Panc1 (cell line): ENCODE results near the gene CSNK2A3.

Source experiments
- CTCF ChIP-seq: fragments of 450-650 bp; IDR thresholded peaks from 2 replicates; pipeline ENCODE4 v1.5.1; 2017; ENCODE audit warnings: mild to moderate bottlenecking
- POLR2AphosphoS5 ChIP-seq: IDR thresholded peaks from 2 replicates; pipeline ENCODE4 v1.6.1; 2012; ENCODE audit warnings: mild to moderate bottlenecking, low read depth, low read length, moderate library complexity
- REST ChIP-seq, 2 experiments: IDR thresholded peaks; 2 replicates each; pipeline ENCODE4 v1.6.1; 2011 to 2012; ENCODE audit warnings: low read depth in 2 of 2, control low read depth in 1 of 2, low read length in 1 of 2, mild to moderate bottlenecking in 1 of 2, moderate library complexity in 1 of 2; ENCODE audit not compliant: insufficient read depth in 1 of 2
- SIN3A ChIP-seq: IDR thresholded peaks from 2 replicates; pipeline ENCODE4 v1.6.1; 2012; ENCODE audit warnings: low read depth, mild to moderate bottlenecking, low read length, moderate library complexity, borderline replicate concordance; ENCODE audit not compliant: insufficient read depth
- TCF7L2 ChIP-seq: IDR thresholded peaks from 2 replicates; pipeline ENCODE4 v1.6.1; 2011; ENCODE audit warnings: mild to moderate bottlenecking, low read depth, low read length, inconsistent platforms

- TF ChIP-seq CTCF (no peak), REST (IDR thresholded peaks at IDR 0.05; ENCODE audit: insufficient read depth in 1 of 2, low read depth in 2 of 2, low read length in 1 of 2) (no peak), POLR2AphosphoS5 (no peak), TCF7L2 (no peak), SIN3A (no peak)
Measured at GRCh38 chr11:11313902-11314692, 39.0 kb downstream of the CSNK2A3 start.
